GM21515 (cell line): ENCODE measurements around the gene UGT8.

ENCODE experiments used
- ATAC-seq: cut with Tn5 transposase; IDR thresholded peaks from one replicate; pipeline ENCODE4 v1.9.1; 2021; ENCODE audit not compliant: unreplicated experiment

Gene UGT8

DNA sequence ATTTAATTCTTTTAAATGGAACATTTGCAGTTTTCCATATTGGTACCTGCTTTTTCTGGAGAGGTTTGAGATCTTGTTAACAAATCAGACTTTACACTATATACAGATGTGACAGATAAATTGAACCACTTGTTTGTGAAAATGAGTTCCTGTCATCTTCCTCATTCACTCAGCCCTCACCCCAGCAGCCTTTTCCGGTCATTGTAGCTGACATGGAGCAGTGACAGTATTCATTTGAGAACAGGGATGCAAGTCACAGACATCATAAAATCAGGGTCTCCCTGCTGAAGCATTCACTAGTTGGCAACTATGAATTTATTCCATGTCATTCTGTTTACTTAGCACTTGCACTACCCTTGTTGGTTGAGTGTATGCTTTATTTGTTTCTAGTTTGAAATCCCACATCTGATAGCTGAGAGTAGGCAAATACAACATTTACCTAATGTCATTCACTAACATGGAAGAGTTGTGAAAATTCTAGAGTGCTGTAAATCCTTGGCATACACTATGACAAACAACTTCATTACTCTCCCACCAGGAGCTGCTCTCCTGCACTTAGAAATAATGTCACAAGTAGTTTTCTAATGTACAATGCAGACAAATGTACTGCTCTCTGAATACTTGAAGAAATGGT is 78.9 kb downstream of the UGT8 start:
- no peak for ATAC-seq

DNA sequence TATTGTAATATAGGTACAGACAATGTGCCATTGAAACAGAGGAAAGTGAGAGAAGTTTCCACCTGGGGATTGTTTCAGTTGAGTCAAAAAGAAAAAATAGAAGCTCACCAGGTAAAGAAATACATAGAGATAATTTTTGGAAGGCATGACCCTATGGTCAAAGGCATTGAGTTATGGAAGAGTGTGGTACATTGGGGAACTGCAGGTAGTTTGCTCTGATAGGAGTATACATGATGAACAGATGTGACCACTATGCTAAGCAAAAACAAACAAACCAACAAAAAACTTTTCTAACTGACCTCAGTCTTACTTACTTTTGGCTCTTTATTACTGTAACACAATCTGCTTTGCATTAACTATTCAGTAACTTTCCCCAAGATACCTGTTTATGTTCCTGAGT is 85.9 kb downstream of the UGT8 start:
- ATAC-seq = no peak

DNA sequence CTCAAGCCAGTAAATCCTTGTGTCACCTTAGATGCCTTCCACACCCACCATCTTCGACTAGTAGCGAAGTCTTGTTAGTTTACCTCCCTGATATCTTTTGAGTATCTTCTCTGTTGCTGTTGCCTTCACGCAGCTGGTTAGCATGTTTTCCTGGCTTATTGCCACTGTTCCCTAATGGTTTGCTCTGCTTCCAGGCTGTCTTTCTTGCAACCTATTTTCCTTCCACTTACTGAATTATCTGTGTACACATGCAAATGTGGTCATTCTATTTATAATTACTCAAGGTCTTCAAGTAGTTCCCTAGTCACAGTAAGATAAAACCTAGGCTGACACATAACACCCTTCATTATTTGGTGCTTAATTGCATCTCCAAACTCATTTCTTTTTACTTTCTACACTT is 89.5 kb downstream of the UGT8 start:
- no peak for ATAC-seq

DNA sequence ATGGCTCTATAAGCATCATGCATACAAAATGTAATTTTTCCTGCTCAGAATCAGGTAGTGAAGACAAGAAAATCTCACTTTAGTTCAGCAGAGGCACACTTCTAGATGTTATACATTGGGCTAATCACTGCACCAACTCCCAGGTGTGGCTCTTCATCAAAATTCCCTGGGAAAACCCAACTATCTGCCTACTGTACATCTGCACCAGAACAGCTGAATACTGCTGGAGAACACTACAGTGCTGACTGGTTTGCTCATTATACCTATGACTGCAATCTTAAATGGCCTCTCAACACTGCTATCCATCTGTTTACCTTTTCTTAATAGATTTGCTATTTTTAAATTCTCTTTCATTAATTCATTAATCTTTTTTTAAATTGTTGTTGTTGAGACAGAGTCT is 92.0 kb downstream of the UGT8 start:
- no peak for ATAC-seq

DNA sequence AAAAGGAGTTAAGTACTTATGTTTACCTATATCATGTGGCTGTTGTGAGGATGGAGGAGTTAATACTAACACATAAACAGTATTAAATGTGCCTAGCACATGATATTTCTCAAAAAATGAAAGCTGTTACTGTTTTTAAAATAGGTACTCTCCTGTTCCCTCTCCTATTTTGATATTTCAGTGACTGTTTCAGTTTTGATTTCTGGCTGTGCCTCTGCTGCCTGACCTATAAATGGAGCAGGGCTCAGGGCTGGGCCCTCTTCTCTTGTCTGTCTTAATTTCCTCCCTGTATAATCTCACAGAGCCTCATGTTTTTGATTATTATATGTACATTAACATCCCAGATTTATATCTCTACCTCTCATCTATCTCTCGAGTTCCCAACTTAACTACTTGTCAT is 93.3 kb downstream of the UGT8 start:
- peak; percentile 96 for ATAC-seq

DNA sequence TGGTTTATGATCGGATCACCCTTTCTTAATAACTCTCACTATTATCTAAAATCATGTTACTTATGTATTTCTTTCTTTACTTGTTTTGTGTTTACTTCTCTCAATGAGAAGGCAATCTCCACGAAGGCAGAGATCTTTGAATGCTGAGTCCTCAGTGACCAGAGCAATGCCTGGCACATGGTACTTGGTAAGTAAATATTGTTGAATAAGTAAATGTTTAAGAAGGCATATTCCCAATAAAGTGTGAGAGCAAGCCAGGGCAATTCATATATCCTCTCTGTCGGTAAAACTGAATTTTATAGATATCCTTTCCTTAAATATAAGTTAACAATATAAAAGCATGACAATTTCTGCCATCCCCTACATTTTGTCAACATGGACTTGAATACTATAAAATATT is 94.4 kb downstream of the UGT8 start:
- no peak for ATAC-seq

DNA sequence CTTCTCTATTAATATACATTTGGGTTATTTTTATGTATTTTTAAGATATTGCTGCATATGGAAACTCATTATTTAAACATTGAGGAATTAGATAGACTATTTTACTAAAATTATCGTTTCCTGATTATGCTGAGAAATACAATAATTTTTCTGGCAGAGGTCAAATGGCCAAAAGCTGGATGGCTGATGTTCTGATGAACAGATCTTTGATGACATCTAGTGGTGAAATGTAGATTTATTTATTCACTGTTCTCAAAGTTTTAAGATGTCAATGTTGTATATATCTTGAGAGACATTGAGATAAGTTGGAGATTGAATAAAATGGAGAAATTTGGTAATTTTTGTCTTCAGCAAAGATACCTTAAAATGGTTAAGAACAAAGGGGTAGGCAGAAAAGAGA is 96.2 kb downstream of the UGT8 start:
- ATAC-seq = no peak

DNA sequence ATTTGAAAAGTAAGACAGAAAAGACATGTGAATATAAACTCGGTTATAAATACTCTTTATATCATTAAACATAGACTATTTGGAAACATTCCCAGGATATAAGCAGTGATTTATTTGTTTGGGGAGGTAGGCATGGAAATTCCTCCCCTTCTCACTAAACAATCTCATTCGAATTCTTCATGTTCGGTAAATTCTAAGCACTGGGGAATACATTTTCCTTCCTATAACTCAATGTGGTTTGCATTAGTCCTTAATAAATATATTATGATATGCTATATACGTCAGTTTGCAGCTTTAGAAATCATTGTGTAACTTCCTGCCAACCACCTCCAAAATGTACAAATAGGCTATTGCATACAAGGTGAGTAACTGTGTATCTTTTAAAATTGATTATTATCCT is 99.6 kb downstream of the UGT8 start:
- no peak for ATAC-seq

DNA sequence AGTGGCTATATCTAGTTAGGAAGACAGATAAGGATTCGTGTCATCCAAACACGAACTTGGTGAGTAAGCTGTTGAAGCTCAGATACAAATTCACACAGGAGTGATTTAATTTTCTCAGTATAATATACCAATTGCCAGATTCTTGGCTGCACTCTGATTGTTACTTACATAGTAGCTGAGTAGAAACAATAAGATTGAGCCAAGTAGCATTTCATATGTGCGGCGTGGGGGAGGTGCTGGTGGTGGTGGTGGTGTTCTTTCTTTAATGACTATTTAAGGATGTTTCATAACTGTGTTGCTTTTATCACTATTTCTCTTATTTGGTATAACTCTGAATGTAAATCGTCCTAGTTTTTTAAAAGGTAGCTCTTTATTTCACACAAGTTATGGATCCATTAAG is 102.9 kb downstream of the UGT8 start:
- no peak for ATAC-seq

DNA sequence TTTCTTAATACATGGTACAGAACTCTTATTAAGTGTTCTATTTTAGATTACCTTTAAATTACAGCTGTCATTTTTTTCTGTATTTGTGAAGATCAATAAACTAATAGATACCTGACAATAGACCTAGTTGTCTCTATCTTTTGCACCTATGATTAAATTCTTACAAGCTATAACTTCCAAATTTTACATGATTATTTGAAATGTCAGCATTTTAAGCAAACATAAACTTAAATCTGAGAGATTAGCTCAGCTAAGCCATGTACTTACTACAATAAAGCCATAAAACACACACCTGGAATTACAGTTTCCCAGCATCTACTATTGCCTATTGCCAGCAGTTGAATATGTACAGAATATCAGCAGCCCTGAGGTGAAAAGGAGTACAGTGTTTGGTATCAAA is 118.8 kb downstream of the UGT8 start:
- no peak for ATAC-seq

DNA sequence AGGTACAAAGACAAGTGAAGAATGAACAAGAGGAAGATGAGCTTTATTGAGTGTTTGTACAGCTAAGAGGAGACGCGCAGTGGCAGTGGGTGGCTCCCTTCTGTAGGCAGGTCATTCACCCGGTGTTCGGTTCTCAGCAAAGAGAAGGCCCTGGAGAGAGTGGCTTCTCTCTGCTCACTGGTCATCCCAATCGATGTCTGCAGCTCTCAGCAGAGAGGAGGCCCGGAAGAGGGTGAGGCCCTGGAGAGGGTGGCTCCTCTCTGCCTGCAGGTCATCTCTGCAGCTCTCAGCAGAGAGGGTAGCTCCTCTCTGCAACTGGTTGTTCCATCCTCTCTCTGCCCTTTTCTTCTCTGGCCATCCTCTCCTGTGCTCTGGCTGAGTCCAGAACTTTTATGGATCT is 126.5 kb downstream of the UGT8 start:
- no peak for ATAC-seq

DNA sequence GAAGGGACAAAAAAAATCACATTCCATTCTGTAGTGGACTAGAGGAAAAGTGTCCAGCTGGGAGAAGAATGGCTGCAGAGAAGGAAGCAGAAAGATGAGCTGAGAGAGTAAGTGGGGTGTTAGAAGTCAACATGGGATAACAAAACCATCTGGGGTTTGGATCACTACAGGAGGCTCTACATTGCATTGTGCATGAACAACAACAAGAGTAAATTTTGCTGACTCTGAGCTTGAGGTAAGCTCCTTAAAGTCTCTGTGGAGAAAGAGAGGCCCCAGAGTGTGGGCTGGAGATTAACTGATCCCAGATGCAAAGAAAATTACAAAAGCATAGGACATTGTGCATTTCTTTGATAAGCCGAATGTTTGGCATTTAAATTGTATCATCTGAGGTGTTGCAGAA is 128.9 kb downstream of the UGT8 start:
- no peak for ATAC-seq
